Lower leg skin (tissue), 4 donors: Measurements from ENCODE around the gene IL9R. TPM values are rescaled to one million over a fixed set of nuclear protein-coding genes. Genes with fewer than 3 reads are reported as not detected.
"Not testable (repeated sequence)": the region's sequence is repeated elsewhere in the genome, so short reads cannot be mapped to it uniquely, and the experiment has no call there.

Experiments
- DNase-seq, 2 donors: peaks; one replicate each; pipeline ENCODE4 v3.0.0-alpha.2; 2019; ENCODE audit warnings: low spot score in 2 of 2
- H3K4me3 ChIP-seq: fragments of 200-600 bp; sonication (generic); 2 replicates; pipeline ENCODE4 v1.5.1; 2017; ENCODE audit warnings: mild to moderate bottlenecking, low read depth; ENCODE audit not compliant: poor library complexity, severe bottlenecking
- POLR2A ChIP-seq, 2 donors: fragments of 450-650 bp; IDR thresholded peaks; one replicate each; pipeline ENCODE4 v1.6.1; 2016 to 2017; ENCODE audit warnings: antibody characterized with exemption in 2 of 2, mild to moderate bottlenecking in 1 of 2, moderate library complexity in 1 of 2
- WGBS, 2 donors: methylation state at CpG; one replicate each; pipeline ENCODE4 v1.1.5; 2018; 5-methylcytosine and 5-hydroxymethylcytosine counted together
- intact Hi-C: fragments of 100-400 bp; cut with DNase I; formaldehyde crosslinking; loops from one replicate; pipeline ENCODE4 v1.15.0; 2023; ENCODE audit warnings: low total_unique reads
- total RNA-seq, 4 donors: library from RNA; depleted of rRNA; stranded (reverse); fragments of >200 nt; gene quantifications; one replicate each; pipeline ENCODE4 v1.1.0, GENCODE V29; 2016
- TF ChIP-seq, protein P1 (sequence below), 3 donors: fragments of 450-650 bp; IDR thresholded peaks; one replicate each; pipeline ENCODE4 v1.5.1; 2016; ENCODE audit warnings: antibody characterized with exemption in 3 of 3, mild to moderate bottlenecking in 3 of 3, moderate library complexity in 2 of 3

IL9R gene
- total RNA-seq, 4 donors from 2014 or later, result 0.26 to 0.27 TPM; not detected in 2

DNA sequence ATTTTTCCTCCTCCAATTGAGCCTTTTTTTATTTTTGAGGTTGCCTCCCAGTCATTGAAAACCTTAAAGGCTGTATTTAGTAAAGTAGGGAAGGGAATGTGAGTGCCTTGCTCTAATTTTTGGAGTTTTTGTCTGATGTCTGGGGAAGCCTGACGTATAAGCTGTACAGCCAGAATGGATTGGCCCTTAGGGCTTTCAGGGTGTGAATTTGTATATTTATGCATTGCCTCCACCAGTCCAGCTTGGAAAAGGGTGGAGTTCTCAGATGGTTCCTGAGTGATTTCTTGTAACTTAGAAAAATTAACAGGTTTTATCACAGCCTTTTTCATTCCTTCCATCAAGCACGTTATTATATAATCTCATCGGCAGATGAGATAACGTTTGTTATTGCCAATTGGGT, 8.6 kb upstream of the IL9R start:
- no peak for TF ChIP-seq POLR2A (IDR thresholded peaks at IDR 0.05)
- TF ChIP-seq, protein P1, sequence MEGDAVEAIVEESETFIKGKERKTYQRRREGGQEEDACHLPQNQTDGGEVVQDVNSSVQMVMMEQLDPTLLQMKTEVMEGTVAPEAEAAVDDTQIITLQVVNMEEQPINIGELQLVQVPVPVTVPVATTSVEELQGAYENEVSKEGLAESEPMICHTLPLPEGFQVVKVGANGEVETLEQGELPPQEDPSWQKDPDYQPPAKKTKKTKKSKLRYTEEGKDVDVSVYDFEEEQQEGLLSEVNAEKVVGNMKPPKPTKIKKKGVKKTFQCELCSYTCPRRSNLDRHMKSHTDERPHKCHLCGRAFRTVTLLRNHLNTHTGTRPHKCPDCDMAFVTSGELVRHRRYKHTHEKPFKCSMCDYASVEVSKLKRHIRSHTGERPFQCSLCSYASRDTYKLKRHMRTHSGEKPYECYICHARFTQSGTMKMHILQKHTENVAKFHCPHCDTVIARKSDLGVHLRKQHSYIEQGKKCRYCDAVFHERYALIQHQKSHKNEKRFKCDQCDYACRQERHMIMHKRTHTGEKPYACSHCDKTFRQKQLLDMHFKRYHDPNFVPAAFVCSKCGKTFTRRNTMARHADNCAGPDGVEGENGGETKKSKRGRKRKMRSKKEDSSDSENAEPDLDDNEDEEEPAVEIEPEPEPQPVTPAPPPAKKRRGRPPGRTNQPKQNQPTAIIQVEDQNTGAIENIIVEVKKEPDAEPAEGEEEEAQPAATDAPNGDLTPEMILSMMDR (IDR thresholded peaks at IDR 0.05), result no peak
- H3K4me3 ChIP-seq, result no peak overlapping the region
- intact Hi-C loops, result no loop called here
- no peak for DNase-seq
- 64% methylated on average over 4 of the region's 4 CpGs for WGBS, 2 donors

DNA sequence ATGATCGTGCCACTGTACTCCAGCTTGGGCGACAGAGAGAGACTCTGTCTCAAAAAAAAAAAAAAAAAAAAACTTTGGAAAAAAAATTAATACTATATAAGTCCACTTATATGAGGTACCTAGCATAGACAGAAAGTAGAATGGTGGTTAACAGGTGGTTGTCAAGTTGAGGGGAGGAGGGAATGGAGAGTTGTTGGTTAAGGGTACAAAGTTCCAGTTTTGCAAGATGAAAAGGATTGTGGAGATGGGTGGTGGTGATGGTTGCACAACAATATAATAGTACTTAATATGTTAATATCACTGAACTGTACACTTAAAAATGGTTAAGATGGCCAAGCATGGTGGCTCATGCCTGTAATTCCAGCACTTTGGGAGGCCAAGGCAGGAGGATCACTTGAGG, 4.1 kb upstream of the IL9R start:
- intact Hi-C loops, result no loop called here
- no peak overlapping the region for H3K4me3 ChIP-seq
- no peak for TF ChIP-seq POLR2A (IDR thresholded peaks at IDR 0.05)
- TF ChIP-seq, protein P1 (IDR thresholded peaks at IDR 0.05), result no peak
- WGBS, 2 donors, result 70 to 85% methylated on average over 2 of the region's 2 CpGs
- no peak for DNase-seq

DNA sequence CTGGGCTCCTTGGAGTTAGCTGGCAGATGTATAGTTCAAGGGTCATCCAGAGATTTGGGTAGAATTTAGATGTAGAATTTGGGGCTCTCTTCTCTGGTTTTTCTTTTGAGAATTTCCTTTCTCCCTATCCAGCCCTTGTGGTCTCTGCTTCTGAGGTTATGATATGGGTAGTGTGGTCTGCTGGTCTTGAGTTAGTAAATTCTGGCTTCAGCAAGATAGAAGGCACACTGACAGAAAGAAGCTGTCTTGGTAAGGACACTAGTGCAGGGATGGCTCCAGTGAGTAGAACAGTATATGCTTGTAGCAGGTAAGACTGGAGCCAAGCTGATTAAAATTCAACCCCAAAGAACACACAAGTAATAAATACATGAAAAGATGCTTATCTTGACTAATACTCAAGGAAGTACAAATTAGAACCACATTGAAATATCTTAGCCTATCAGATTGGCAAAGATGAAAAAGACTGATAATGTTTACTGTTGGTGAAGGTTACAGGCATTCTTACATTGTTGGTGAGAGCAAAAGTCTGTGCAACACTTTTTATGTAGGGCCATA, 2.1 kb upstream of the IL9R start:
- TF ChIP-seq, protein P1 (IDR thresholded peaks at IDR 0.05), result no peak
- TF ChIP-seq POLR2A (IDR thresholded peaks at IDR 0.05), result no peak
- no peak overlapping the region for H3K4me3 ChIP-seq
- no peak for DNase-seq
- intact Hi-C loops, result no loop called here

DNA sequence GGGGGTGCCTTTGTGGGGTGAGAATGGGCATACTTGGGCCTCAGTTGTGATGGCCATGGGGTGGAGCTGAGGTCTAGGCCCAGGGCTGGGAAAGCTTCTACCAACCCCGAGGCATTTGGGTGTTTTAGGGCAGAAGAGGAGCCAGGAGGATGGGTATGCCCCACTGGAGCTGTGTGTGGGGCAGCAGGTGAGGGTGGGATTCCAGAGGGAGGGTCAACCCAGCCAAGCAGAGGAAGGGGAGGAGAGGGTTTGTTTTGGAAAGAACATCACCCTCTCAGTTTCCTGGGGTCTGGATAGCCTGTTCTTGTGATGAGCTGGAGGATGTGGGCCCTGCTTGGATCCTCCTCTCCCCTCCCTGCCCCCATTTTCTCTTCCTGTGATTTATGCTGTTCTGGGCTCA, 620 bp downstream of the IL9R start:
- TF ChIP-seq, protein P1 (IDR thresholded peaks at IDR 0.05), result no peak
- TF ChIP-seq POLR2A (IDR thresholded peaks at IDR 0.05), result no peak
- peak in 1 of 2 donors; percentile 61 for DNase-seq
- H3K4me3 ChIP-seq, result no peak overlapping the region
- 36 to 71% methylated on average over 1 of the region's 1 CpG for WGBS, 2 donors
- intact Hi-C loops, result no loop called here

DNA sequence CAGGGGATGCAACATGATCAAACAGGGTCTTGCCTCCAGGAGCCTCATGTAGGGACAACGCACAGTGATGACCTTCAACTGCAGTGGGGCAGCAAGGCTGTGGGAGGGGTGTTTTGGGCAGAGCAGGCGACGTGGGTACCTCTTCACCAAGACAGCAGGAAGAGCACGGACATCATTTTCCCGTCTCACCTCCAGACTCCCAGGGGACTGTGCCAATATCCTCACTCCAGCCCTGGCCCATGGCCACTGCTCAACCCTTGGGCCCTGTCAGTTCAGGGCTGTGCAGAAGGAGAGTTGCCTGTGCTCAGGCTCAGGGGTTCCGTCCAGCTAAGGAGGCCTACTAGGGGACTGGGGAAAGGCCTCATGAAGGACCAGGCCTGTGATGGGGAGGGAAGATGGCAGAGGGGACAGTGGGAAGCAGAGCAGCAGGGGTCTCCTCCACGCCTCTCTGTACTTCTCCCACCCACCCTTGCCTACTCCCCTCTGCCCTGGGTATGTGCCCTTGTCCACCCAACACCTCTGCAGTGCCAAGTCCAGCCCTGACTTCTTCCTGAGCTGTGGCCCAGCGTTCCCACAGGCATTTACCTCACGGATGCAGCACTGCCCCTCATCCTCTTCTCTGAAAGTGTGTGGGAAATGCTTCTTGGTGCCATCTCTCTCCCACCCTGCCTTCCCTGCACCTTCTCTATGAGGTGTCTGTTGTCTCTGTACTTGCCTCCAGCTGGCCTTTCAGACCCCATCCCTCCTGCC, 1.4 kb downstream of the IL9R start:
- no peak for TF ChIP-seq POLR2A (IDR thresholded peaks at IDR 0.05)
- TF ChIP-seq, protein P1 (IDR thresholded peaks at IDR 0.05), result no peak
- peak in 1 of 2 donors; percentile 75 for DNase-seq
- intact Hi-C loops, result no loop called here
- WGBS, 2 donors, result 84 to 85% methylated on average over 9 of the region's 9 CpGs
- H3K4me3 ChIP-seq, result no peak overlapping the region

DNA sequence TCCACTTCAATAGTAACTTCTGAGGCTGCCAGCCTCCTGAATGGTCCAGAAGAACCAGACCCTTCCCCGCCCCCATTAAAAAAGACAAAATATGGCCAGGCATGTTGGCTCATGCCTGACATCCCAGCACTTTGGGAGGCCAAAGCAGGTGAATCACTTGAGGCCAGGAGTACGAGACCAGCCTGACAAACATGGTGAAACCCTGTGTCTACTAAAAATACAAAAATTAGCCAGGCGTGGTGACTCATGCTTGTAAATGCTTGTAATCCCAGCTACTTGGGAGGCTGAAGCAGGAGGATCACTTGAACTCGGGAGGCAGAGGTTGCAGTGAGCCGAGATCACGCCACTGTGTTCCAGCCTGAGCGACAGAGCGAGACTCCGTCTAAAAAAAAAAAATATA, 2.3 kb downstream of the IL9R start:
- intact Hi-C loops, H3K4me3 ChIP-seq: not testable (repeated sequence)
- peak in 1 of 2 donors; percentile 18 for DNase-seq
- WGBS, 2 donors, result 65 to 67% methylated on average over 9 of the region's 9 CpGs
